ENCODE results near the gene IGFBP6.
A peak's percentile ranks its signal among the peaks of the same experiment; 100 is the strongest.

DNA sequence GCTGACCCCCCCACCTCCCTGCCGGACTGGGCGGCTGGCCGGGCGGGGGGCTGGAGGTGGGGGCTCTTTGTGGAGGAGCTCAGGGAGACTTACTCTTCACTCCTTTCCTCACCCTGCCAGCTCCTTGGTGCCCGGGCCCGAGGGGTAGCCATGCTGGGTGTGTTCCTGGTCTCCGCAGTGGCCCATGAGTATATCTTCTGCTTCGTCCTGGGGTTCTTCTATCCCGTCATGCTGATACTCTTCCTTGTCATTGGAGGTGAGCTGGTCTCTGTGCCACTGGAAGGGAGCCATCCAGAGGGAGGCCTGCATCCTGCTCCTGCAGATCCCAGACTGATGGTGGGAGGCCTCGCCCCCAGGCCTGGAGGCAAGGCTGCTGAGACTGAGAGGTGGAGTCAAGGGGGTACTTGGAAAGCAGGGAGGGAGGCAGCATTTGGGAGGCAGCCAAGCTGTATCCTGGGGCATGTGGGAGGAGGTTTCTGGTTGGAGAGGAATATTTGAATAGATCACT, 25.5 kb downstream of the IGFBP6 start:
- peak; percentile 42 for TF ChIP-seq POLR2AphosphoS5 (IDR thresholded peaks at IDR 0.05; ENCODE audit: borderline replicate concordance, low read depth, low read length)
- TF ChIP-seq EZH2 (IDR thresholded peaks at IDR 0.05) = no peak
- no peak for TF ChIP-seq FOXP2 (optimal IDR thresholded peaks at IDR 0.05; ENCODE audit: control extremely low read depth, extremely low read length, insufficient read depth)

Measured in SK-N-MC (cell line).